ENCODE results near the gene SERINC3.

The SERINC3 gene

DNA sequence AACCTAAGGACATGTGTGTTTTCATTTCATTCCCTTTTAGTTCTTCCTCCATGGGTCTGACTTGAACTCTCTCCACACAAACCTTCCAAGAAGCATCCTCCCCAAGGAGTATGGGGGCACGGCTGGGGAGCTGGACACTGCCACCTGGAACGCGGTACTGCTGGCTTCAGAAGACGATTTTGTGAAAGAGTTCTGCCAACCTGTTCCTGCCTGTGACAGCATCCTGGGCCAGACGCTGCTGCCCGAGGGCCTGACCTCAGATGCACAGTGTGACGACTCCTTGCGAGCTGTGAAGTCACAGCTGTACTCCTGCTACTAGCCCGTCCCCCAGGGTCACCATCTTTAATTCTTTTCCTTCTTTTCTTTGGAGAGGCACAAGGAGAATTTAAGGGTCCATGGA is 32.6 kb downstream of the SERINC3 start:
- TF ChIP-seq, protein P1, sequence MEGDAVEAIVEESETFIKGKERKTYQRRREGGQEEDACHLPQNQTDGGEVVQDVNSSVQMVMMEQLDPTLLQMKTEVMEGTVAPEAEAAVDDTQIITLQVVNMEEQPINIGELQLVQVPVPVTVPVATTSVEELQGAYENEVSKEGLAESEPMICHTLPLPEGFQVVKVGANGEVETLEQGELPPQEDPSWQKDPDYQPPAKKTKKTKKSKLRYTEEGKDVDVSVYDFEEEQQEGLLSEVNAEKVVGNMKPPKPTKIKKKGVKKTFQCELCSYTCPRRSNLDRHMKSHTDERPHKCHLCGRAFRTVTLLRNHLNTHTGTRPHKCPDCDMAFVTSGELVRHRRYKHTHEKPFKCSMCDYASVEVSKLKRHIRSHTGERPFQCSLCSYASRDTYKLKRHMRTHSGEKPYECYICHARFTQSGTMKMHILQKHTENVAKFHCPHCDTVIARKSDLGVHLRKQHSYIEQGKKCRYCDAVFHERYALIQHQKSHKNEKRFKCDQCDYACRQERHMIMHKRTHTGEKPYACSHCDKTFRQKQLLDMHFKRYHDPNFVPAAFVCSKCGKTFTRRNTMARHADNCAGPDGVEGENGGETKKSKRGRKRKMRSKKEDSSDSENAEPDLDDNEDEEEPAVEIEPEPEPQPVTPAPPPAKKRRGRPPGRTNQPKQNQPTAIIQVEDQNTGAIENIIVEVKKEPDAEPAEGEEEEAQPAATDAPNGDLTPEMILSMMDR (IDR thresholded peaks at IDR 0.05), result no peak
- DNase-seq, result no peak
- intact Hi-C loops (cut with DNase I; ENCODE audit: low total_unique reads), result no loop called here
- Histone ChIP-seq H3K36me3 (peaks cover 39 to 92% (median 71%) of the 10 kb centered on the region in 3 donors), H3K27ac (no peak overlapping the region), H3K9me3 (no peaks in the 10 kb centered on the region), H3K4me3 (no peak overlapping the region), H3K4me1 (peaks cover 0 to 21% (median 0%) of the 10 kb centered on the region in 4 donors), H3K27me3 (no peaks in the 10 kb centered on the region)

DNA sequence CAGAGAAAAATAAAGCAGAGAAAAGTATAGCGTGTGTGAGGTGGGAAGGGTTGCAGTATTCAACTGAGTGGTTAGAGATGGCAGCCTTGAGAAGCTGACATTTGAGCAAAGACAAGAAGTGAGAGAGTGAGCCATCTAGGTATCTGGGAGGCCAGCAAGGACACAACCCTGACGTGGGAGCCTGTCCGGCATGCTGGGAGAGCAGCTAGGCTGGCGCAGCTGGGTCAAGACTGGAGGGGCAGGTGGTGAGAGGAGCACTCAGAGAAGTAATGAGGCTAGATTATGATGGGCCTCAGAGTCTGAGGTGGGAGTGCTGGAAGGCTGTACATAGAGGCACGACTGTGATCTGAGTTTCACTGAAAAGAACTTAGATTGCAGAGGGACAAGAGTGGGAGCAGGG is 33.3 kb downstream of the SERINC3 start:
- no peak for DNase-seq
- intact Hi-C loops (cut with DNase I; ENCODE audit: low total_unique reads), result no loop called here
- TF ChIP-seq, protein P1 (IDR thresholded peaks at IDR 0.05), result no peak
- H3K27me3 ChIP-seq, result no peaks in the 10 kb centered on the region
- H3K9me3 ChIP-seq, result no peaks in the 10 kb centered on the region
- H3K4me3 ChIP-seq, result no peak overlapping the region
- no peak overlapping the region for H3K27ac ChIP-seq
- H3K36me3 ChIP-seq, result peaks cover 37 to 92% (median 74%) of the 10 kb centered on the region in 3 donors
- H3K4me1 ChIP-seq, result peaks cover 0 to 14% (median 0%) of the 10 kb centered on the region in 4 donors

DNA sequence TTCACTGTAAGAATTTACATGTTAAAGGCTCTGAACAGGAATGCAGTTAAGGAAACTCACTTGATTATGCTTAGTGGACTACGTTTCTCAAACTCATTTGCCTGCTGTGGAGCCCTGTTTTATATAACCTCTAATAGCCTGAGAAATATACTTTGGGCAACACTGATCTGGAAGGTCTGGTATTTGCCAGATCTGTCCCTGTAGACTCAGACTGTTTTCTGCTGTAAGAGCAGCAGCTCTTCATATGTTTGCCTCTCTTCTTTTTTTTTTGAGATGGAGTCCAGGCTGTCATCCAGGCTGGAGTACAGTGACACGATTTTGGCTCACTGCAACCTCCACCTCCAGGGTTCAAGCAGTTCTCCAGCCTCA is 36.1 kb downstream of the SERINC3 start:
- H3K36me3 ChIP-seq, result peaks cover 31 to 92% (median 78%) of the 10 kb centered on the region in 3 donors
- no peak overlapping the region for H3K27ac ChIP-seq

DNA sequence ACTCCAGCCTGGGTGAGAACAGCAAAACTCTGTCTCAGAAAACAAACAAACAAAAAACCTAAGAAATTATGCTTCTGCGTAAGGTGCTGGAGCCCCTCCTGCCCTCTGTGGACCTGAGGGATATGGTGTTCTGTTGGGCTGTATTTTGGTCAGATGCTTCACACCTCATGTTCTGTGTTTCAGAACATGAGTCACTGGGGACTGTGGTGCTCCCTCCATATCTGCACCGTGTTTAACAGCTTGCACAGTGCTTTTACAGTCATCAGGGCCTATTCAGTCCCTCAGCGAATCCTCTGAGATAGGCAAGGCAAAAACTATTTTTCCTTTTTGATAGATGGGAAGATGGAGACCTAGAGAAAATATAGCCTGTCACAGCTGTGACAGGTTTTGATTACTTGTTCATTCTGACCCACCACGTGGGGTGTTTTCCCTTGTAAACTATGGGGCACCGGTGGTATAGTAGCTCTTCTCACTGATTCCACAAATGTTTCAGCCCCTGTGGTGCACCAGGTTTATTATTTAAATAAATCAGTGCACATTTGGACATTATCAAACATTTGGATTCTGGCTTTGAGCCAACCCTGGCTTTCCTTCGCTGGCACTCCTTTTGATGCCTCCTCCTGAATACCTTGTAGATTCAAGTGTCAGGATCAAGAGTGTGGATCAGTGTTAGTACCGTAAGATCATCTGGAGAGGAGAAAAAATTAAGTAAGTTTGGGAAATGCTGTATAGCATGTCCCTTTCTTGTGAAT is 36.6 kb downstream of the SERINC3 start:
- no peak for DNase-seq
- Histone ChIP-seq H3K27ac (no peak overlapping the region), H3K4me1 (no peaks in the 10 kb centered on the region), H3K27me3 (no peaks in the 10 kb centered on the region), H3K4me3 (no peak overlapping the region), H3K9me3 (no peaks in the 10 kb centered on the region), H3K36me3 (peaks cover 34 to 92% (median 79%) of the 10 kb centered on the region in 3 donors)
- TF ChIP-seq, protein P1 (IDR thresholded peaks at IDR 0.05), result no peak
- intact Hi-C loops (cut with DNase I; ENCODE audit: low total_unique reads), result no loop called here

More for the DNA sequence above, 36.1 kb downstream of the SERINC3 start:
- Histone ChIP-seq H3K4me3 (no peak overlapping the region), H3K9me3 (no peaks in the 10 kb centered on the region), H3K27me3 (no peaks in the 10 kb centered on the region), H3K4me1 (no peaks in the 10 kb centered on the region)
- intact Hi-C loops (cut with DNase I; ENCODE audit: low total_unique reads), result no loop called here
- TF ChIP-seq, protein P1 (IDR thresholded peaks at IDR 0.05), result no peak
- DNase-seq, result no peak

DNA sequence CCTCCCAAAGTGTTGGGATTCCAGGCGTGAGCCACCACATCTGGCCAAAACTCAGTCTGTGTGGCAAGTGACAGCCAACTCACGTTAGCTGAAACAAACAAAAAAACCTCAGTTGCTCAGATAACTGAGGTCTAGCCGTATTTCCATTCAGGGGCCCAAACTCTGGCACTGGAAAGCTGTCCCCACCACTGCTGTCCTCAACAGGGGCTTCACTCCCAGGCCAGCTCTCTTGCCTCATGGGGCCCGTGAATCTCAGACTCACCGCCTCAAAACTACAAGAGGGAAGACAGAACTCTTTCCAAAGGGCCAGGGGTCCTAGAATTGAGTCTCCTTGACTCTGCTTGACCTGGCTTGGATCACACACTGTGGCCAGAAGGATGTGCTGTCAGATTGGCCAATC is 38.8 kb downstream of the SERINC3 start:
- H3K4me1 ChIP-seq, result no peaks in the 10 kb centered on the region
- no peaks in the 10 kb centered on the region for H3K27me3 ChIP-seq
- no peak for DNase-seq
- TF ChIP-seq, protein P1 (IDR thresholded peaks at IDR 0.05), result no peak
- H3K27ac ChIP-seq, result no peak overlapping the region
- H3K36me3 ChIP-seq, result peaks cover 14 to 78% (median 64%) of the 10 kb centered on the region in 3 donors
- no peak overlapping the region for H3K4me3 ChIP-seq
- intact Hi-C loops (cut with DNase I; ENCODE audit: low total_unique reads), result no loop called here
- no peaks in the 10 kb centered on the region for H3K9me3 ChIP-seq

Measured in tibial artery (tissue), 4 donors.